CD14-positive monocyte (primary cell): ENCODE measurements around the gene CCT2. TPM values are rescaled to one million over a fixed set of nuclear protein-coding genes. Genes with fewer than 3 reads are reported as not detected.

Experiments
- DNase-seq, 3 donors: peaks; one replicate each; pipeline ENCODE4 v3.0.0-alpha.2; 2011 to 2022
- H2AFZ ChIP-seq: 2 replicates; pipeline ENCODE4 v1.6.0; 2012; ENCODE audit warnings: mild to moderate bottlenecking, low read depth, low read length, inconsistent platforms; ENCODE audit not compliant: insufficient read depth, poor library complexity, severe bottlenecking
- H3K27ac ChIP-seq, 2 donors: 1 replicate in 1 of 2; 2 replicates in 1 of 2; pipeline ENCODE4 v1.5.1; 2012 to 2013; ENCODE audit warnings: low read length in 2 of 2, control low read depth in 1 of 2, inconsistent platforms in 1 of 2, low read depth in 1 of 2, mild to moderate bottlenecking in 1 of 2
- H3K27me3 ChIP-seq, 2 donors: one replicate each; pipeline versions ENCODE4 v1.6.0 to v1.6.1; 2011 to 2013; ENCODE audit warnings: low read length in 2 of 2; ENCODE audit not compliant: control insufficient read depth in 2 of 2, insufficient read depth in 2 of 2
- H3K36me3 ChIP-seq, 2 donors: replicated peaks in 1 of 2; 1 replicate in 1 of 2; 2 replicates in 1 of 2; pipeline versions ENCODE4 v1.5.1 to v1.6.1; 2012 to 2013; ENCODE audit warnings: low read length in 2 of 2, control low read depth in 1 of 2, inconsistent platforms in 1 of 2, mild to moderate bottlenecking in 1 of 2; ENCODE audit not compliant: insufficient read depth in 2 of 2, control insufficient read depth in 1 of 2
- H3K4me1 ChIP-seq, 2 donors: 1 replicate in 1 of 2; 2 replicates in 1 of 2; pipeline versions ENCODE4 v1.5.1 to v1.6.1; 2012 to 2013; ENCODE audit warnings: low read length in 2 of 2, control low read depth in 1 of 2, inconsistent platforms in 1 of 2, mild to moderate bottlenecking in 1 of 2, moderate library complexity in 1 of 2; ENCODE audit not compliant: insufficient read depth in 2 of 2, control insufficient read depth in 1 of 2
- H3K4me2 ChIP-seq: replicated peaks from 2 replicates; pipeline ENCODE3; 2012; ENCODE audit warnings: low read length, moderate library complexity, mild to moderate bottlenecking; ENCODE audit not compliant: poor library complexity, severe bottlenecking; ENCODE audit errors: extremely low read depth
- H3K4me3 ChIP-seq, 3 experiments: fragments of 200-600 bp in 1 of 3; sonication (generic) in 1 of 3; replicated peaks in 1 of 3; 1 replicate in 2 of 3; 2 replicates in 1 of 3; pipeline ENCODE4 v1.5.1; 2011 to 2013; ENCODE audit warnings: low read length in 3 of 3, mild to moderate bottlenecking in 3 of 3, control low read depth in 2 of 3, low read depth in 2 of 3, inconsistent platforms in 1 of 3, moderate library complexity in 1 of 3
- H3K79me2 ChIP-seq: 2 replicates; pipeline ENCODE4 v1.6.0; 2012; ENCODE audit warnings: mild to moderate bottlenecking, control low read depth, inconsistent platforms, low read length, moderate library complexity; ENCODE audit not compliant: insufficient read depth
- H3K9ac ChIP-seq: 2 replicates; pipeline ENCODE4 v1.6.0; 2017; ENCODE audit warnings: low read length, mild to moderate bottlenecking; ENCODE audit not compliant: insufficient read depth, poor library complexity, severe bottlenecking
- H3K9me3 ChIP-seq, 2 donors: replicated peaks in 1 of 2; 1 replicate in 1 of 2; 2 replicates in 1 of 2; pipeline versions ENCODE4 v1.5.1 to v1.6.1; 2012 to 2013; ENCODE audit warnings: low read length in 2 of 2, control low read depth in 1 of 2; ENCODE audit not compliant: control insufficient read depth in 1 of 2, insufficient read depth in 1 of 2
- H4K20me1 ChIP-seq: 2 replicates; pipeline ENCODE4 v1.6.0; 2012; ENCODE audit warnings: mild to moderate bottlenecking, low read length, control low read depth, moderate library complexity; ENCODE audit not compliant: insufficient read depth
- H3K27ac Mint-ChIP-seq, 7 donors: one replicate each; pipeline ENCODE4 v1.8.0; 2020; ENCODE audit warnings: mild to moderate bottlenecking in 7 of 7, mixed read lengths in 7 of 7, moderate library complexity in 6 of 7, inconsistent platforms in 2 of 7
- H3K27me3 Mint-ChIP-seq, 3 donors: one replicate each; pipeline ENCODE4 v1.8.0; 2021 to 2022; ENCODE audit warnings: low read depth in 3 of 3, mild to moderate bottlenecking in 3 of 3, mixed read lengths in 3 of 3, moderate library complexity in 3 of 3, inconsistent platforms in 1 of 3
- H3K36me3 Mint-ChIP-seq, 2 donors: one replicate each; pipeline ENCODE4 v1.8.0; 2020; ENCODE audit warnings: mixed read lengths in 2 of 2, inconsistent platforms in 1 of 2, mild to moderate bottlenecking in 1 of 2
- H3K4me1 Mint-ChIP-seq: one replicate; pipeline ENCODE4 v1.8.0; 2020; ENCODE audit warnings: mild to moderate bottlenecking, mixed read lengths
- H3K4me3 Mint-ChIP-seq, 2 donors: one replicate each; pipeline ENCODE4 v1.8.0; 2020; ENCODE audit warnings: mild to moderate bottlenecking in 2 of 2, mixed read lengths in 2 of 2, moderate library complexity in 1 of 2
- H3K9me3 Mint-ChIP-seq, 7 donors: one replicate each; pipeline ENCODE4 v1.8.0; 2020 to 2022; ENCODE audit warnings: mixed read lengths in 7 of 7, mild to moderate bottlenecking in 6 of 7, moderate library complexity in 6 of 7, inconsistent platforms in 2 of 7
- CTCF ChIP-seq: fragments of 200-600 bp; IDR thresholded peaks from one replicate; pipeline ENCODE4 v1.8.0; 2022; ENCODE audit warnings: antibody characterized with exemption, mild to moderate bottlenecking
- WGBS: methylation state at CpG from one replicate; pipeline ENCODE4 v1.1.5; 2013; ENCODE audit warnings: missing lambda C conversion rate; ENCODE audit not compliant: insufficient coverage; 5-methylcytosine and 5-hydroxymethylcytosine counted together
- intact Hi-C, 2 donors: fragments of 100-400 bp; cut with micrococcal nuclease; formaldehyde crosslinking; loops; one replicate each; pipeline versions ENCODE4 v1.15.0 to v1.15.1; 2023
- polyA plus RNA-seq, 3 donors: library from polyadenylated mRNA; depleted of rRNA in 1 of 3; unstranded in 2 of 3; stranded (reverse) in 1 of 3; fragments of 300-500 nt in 2 of 3; fragments of >200 nt in 1 of 3; fragmentation: Illumina TruSeq in 2 of 3; gene quantifications; 1 replicate in 2 of 3; 2 replicates in 1 of 3; pipeline ENCODE4 v1.2.3, GENCODE V29; 2012 to 2021

The CCT2 gene
- polyA plus RNA-seq, 3 donors: 39.8 to 87.4 (median 63.3) TPM

- no peak for TF ChIP-seq CTCF
- H3K79me2 ChIP-seq: no peaks in the 10 kb centered on the region
- intact Hi-C loops: no loop called here
- Mint-ChIP-seq H3K27ac (no peak overlapping the region), H3K9me3 (peaks cover 0 to 3% (median 1%) of the 10 kb centered on the region in 7 donors), H3K4me1 (no peaks in the 10 kb centered on the region), H3K36me3 (peaks cover 66 to 72% of the 10 kb centered on the region in 2 donors), H3K4me3 (no peak overlapping the region), H3K27me3 (peaks cover 0 to 2% (median 1%) of the 10 kb centered on the region in 3 donors)
- no peak overlapping the region for H3K4me2 ChIP-seq
- no peak overlapping the region for H3K9ac ChIP-seq
- H3K36me3 ChIP-seq: peaks cover 69 to 78% of the 10 kb centered on the region in 2 donors
- no peak overlapping the region for H3K27ac ChIP-seq
- no peaks in the 10 kb centered on the region for H4K20me1 ChIP-seq
- H3K4me1 ChIP-seq: no peaks in the 10 kb centered on the region
- H2AFZ ChIP-seq: no peak overlapping the region
- no peaks in the 10 kb centered on the region for H3K27me3 ChIP-seq
- DNase-seq: no peak
- no peaks in the 10 kb centered on the region for H3K9me3 ChIP-seq
- no peak overlapping the region for H3K4me3 ChIP-seq
Measured at GRCh38 chr12:69600804-69601203, 15.5 kb downstream of the CCT2 start.

GRCh38 chr12:69601962-69602685 is 16.9 kb downstream of the CCT2 start:
- no peaks in the 10 kb centered on the region for H3K4me1 Mint-ChIP-seq
- 96% methylated on average over 3 of the region's 6 CpGs for WGBS
- no peaks in the 10 kb centered on the region for H3K9me3 ChIP-seq
- intact Hi-C loops: no loop called here
- no peak for DNase-seq
- H3K36me3 ChIP-seq: peaks cover 57 to 65% of the 10 kb centered on the region in 2 donors
- H3K4me1 ChIP-seq: no peaks in the 10 kb centered on the region
- H3K4me3 ChIP-seq: no peak overlapping the region
- H2AFZ ChIP-seq: no peak overlapping the region
- peaks cover 0 to 2% (median 1%) of the 10 kb centered on the region in 3 donors for H3K27me3 Mint-ChIP-seq
- H3K27ac ChIP-seq: no peak overlapping the region
- H3K9ac ChIP-seq: no peak overlapping the region
- H3K27me3 ChIP-seq: no peaks in the 10 kb centered on the region
- peaks cover 54 to 62% of the 10 kb centered on the region in 2 donors for H3K36me3 Mint-ChIP-seq
- no peak overlapping the region for H3K4me2 ChIP-seq
- H3K9me3 Mint-ChIP-seq: peaks cover 0 to 3% (median 1%) of the 10 kb centered on the region in 7 donors
- H4K20me1 ChIP-seq: no peaks in the 10 kb centered on the region
- no peak overlapping the region for H3K4me3 Mint-ChIP-seq
- H3K27ac Mint-ChIP-seq: no peak overlapping the region
- no peaks in the 10 kb centered on the region for H3K79me2 ChIP-seq
- no peak for TF ChIP-seq CTCF
